Keratinocyte (primary cell): ENCODE measurements around the gene UVSSA. TPM values are rescaled to one million over a fixed set of nuclear protein-coding genes. Genes with fewer than 3 reads are reported as not detected.
"Not testable (repeated sequence)": the region's sequence is repeated elsewhere in the genome, so short reads cannot be mapped to it uniquely, and the experiment has no call there.

Source experiments
- DNase-seq: peaks from one replicate; pipeline ENCODE4 v3.0.0-alpha.2; 2011; ENCODE audit warnings: low read depth, missing footprints, low spot score
- FAIRE-seq: peaks from 2 replicates; lab custom pipeline; 2011; peaks lifted over from hg19 to GRCh38; lab: Jason Lieb, UNC
- H2AFZ ChIP-seq: 2 replicates; pipeline ENCODE4 v1.6.0; 2012; ENCODE audit warnings: low read length, control low read depth, inconsistent platforms; ENCODE audit not compliant: control insufficient read depth
- H3K27ac ChIP-seq: 2 replicates; pipeline ENCODE4 v1.5.1; 2011; ENCODE audit warnings: low read length; ENCODE audit not compliant: control insufficient read depth, insufficient read depth
- H3K27me3 ChIP-seq: 3 replicates; pipeline ENCODE4 v1.6.0; 2011; ENCODE audit warnings: low read length; ENCODE audit not compliant: control insufficient read depth, insufficient read depth; ENCODE audit errors: extremely low read depth
- H3K36me3 ChIP-seq, 2 experiments: 2 replicates in 1 of 2; 3 replicates in 1 of 2; pipeline ENCODE4 v1.5.1; 2011; ENCODE audit warnings: low read length in 2 of 2, mild to moderate bottlenecking in 1 of 2; ENCODE audit not compliant: control insufficient read depth in 2 of 2, insufficient read depth in 2 of 2; ENCODE audit errors: extremely low read depth in 1 of 2
- H3K4me1 ChIP-seq: 3 replicates; pipeline ENCODE4 v1.5.1; 2011; ENCODE audit warnings: low read length; ENCODE audit not compliant: control insufficient read depth, insufficient read depth; ENCODE audit errors: extremely low read depth
- H3K4me2 ChIP-seq: 3 replicates; pipeline ENCODE4 v1.6.0; 2011; ENCODE audit warnings: low read depth, low read length; ENCODE audit not compliant: control insufficient read depth, insufficient read depth; ENCODE audit errors: extremely low read depth
- H3K4me3 ChIP-seq, 3 experiments: fragments of 200-600 bp in 1 of 3; sonication (generic) in 1 of 3; 2 replicates in 2 of 3; 3 replicates in 1 of 3; pipeline ENCODE4 v1.5.1; 2011 to 2016; ENCODE audit warnings: low read length in 3 of 3, mild to moderate bottlenecking in 3 of 3, control low read depth in 2 of 3, inconsistent platforms in 1 of 3, low read depth in 1 of 3, mixed read lengths in 1 of 3, mixed run types in 1 of 3, moderate library complexity in 1 of 3; ENCODE audit not compliant: control insufficient read depth in 2 of 3, insufficient read depth in 2 of 3; ENCODE audit errors: extremely low read depth in 1 of 3
- H3K79me2 ChIP-seq: 2 replicates; pipeline ENCODE4 v1.6.0; 2012; ENCODE audit warnings: low read length; ENCODE audit not compliant: control insufficient read depth, insufficient read depth
- H3K9ac ChIP-seq: 3 replicates; pipeline ENCODE4 v1.6.0; 2011; ENCODE audit warnings: low read length; ENCODE audit not compliant: control insufficient read depth, insufficient read depth; ENCODE audit errors: extremely low read depth
- H3K9me1 ChIP-seq: 3 replicates; pipeline ENCODE4 v1.6.0; 2011; ENCODE audit warnings: low read length; ENCODE audit not compliant: control insufficient read depth, insufficient read depth; ENCODE audit errors: extremely low read depth
- H3K9me3 ChIP-seq: 2 replicates; pipeline ENCODE4 v1.5.1; 2012; ENCODE audit warnings: low read depth, low read length; ENCODE audit not compliant: control insufficient read depth
- H4K20me1 ChIP-seq: 3 replicates; pipeline ENCODE4 v1.6.0; 2011; ENCODE audit warnings: low read length; ENCODE audit not compliant: control insufficient read depth, insufficient read depth; ENCODE audit errors: extremely low read depth
- CTCF ChIP-seq, 3 experiments: IDR thresholded peaks in 1 of 3; conservative IDR thresholded peaks in 1 of 3; optimal IDR thresholded peaks in 1 of 3; 2 replicates in 2 of 3; 3 replicates in 1 of 3; pipeline versions ENCODE3 to v1.5.1; 2011; ENCODE audit warnings: low read length in 3 of 3, mild to moderate bottlenecking in 3 of 3, moderate library complexity in 2 of 3, control low read depth in 1 of 3, inconsistent platforms in 1 of 3; ENCODE audit not compliant: insufficient read depth in 2 of 3; ENCODE audit errors: extremely low read depth in 1 of 3
- EZH2 ChIP-seq: IDR thresholded peaks from one replicate; pipeline ENCODE4 v1.6.1; 2012; ENCODE audit warnings: inconsistent platforms, mild to moderate bottlenecking, low read length, moderate library complexity
- dilution Hi-C: fragments of 300-500 bp; cut with MboI; formaldehyde crosslinking; loops from one replicate; pipeline ENCODE4 v1.7.0; 2020; ENCODE audit warnings: low sequenced_read_pairs; ENCODE audit not compliant: extremely low pct_ligation_motif_present
- polyA plus RNA-seq, 5 experiments: library from polyadenylated mRNA; depleted of rRNA in 3 of 5; stranded (reverse) in 3 of 5; stranded (forward) in 1 of 5; unstranded in 1 of 5; fragments of >200 nt; gene quantifications; 1 replicate in 1 of 5; 2 replicates in 3 of 5; 3 replicates in 1 of 5; pipeline versions ENCODE4 v1.2.1 to v1.2.3, GENCODE V29; 2011 to 2012; ENCODE audit warnings: missing spikeins in 2 of 5, low read depth in 1 of 5, low replicate concordance in 1 of 5

The UVSSA gene
- polyA plus RNA-seq, 1 donor (not counting 4 experiments of a cell fraction or from before 2014, with no cell fraction given): 4.7 TPM

- Histone ChIP-seq H4K20me1 (no peaks in the 10 kb centered on the region), H3K9me1 (no peaks in the 10 kb centered on the region), H3K9ac (no peak overlapping the region), H3K79me2 (no peaks in the 10 kb centered on the region), H3K4me1 (no peaks in the 10 kb centered on the region), H3K36me3 (peaks cover 4 to 22% of the 10 kb centered on the region in 2 experiments), H3K27me3 (no peaks in the 10 kb centered on the region), H3K4me2 (no peak overlapping the region), H3K9me3 (no peaks in the 10 kb centered on the region), H2AFZ (no peak overlapping the region), H3K27ac (no peak overlapping the region), H3K4me3 (no peak overlapping the region)
- no peak for DNase-seq
- no peak for FAIRE-seq
- dilution Hi-C loops: no loop called here
- TF ChIP-seq CTCF (optimal IDR thresholded peaks at IDR 0.05 in 1 of 3, IDR thresholded peaks at IDR 0.05 in 1 of 3, conservative IDR thresholded peaks at IDR 0.05 in 1 of 3; ENCODE audit: extremely low read depth in 1 of 3, insufficient read depth in 2 of 3, low read length in 3 of 3): no peak
- TF ChIP-seq EZH2: no peak
Measured at GRCh38 chr4:1385373-1386340, 38.6 kb downstream of the UVSSA start.

- H3K79me2 ChIP-seq, H3K4me3 ChIP-seq, DNase-seq, H3K4me1 ChIP-seq, H3K27me3 ChIP-seq, H2AFZ ChIP-seq, dilution Hi-C loops, H3K9me1 ChIP-seq, H3K9ac ChIP-seq, H3K36me3 ChIP-seq, H3K27ac ChIP-seq, FAIRE-seq, H3K4me2 ChIP-seq, H3K9me3 ChIP-seq, H4K20me1 ChIP-seq: not testable (repeated sequence)
Measured at GRCh38 chr4:1393363-1393762, 46.4 kb downstream of the UVSSA start.
